ENCODE measurements around the gene TTR. TPM values are rescaled to one million over a fixed set of nuclear protein-coding genes. Genes with fewer than 3 reads are reported as not detected.

The TTR gene
- total and polyA plus RNA-seq, 2 of the 13 experiments (the other 11 are each of a cell fraction or from before 2014, with no cell fraction given) = 91.3 to 496 TPM

GRCh38 chr18:31585991-31586390 lies 5.7 kb upstream of the TTR start (continued):
- TF ChIP-seq ZNF75D (CRISPR knock-in tag; IDR thresholded peaks at IDR 0.05; ENCODE audit: borderline replicate concordance) = no peak
- TF ChIP-seq CEBPB (IDR thresholded peaks at IDR 0.05; ENCODE audit: borderline replicate concordance, low read depth, low read length) = no peak
- TF ChIP-seq FOXK2 (IDR thresholded peaks at IDR 0.05) = no peak
- no peak for TF ChIP-seq GPN1 (CRISPR knock-in tag; IDR thresholded peaks at IDR 0.05; ENCODE audit: borderline replicate concordance)
- TF ChIP-seq ATF6 (CRISPR knock-in tag; conservative IDR thresholded peaks at IDR 0.05) = no peak
- TF ChIP-seq, protein P1, sequence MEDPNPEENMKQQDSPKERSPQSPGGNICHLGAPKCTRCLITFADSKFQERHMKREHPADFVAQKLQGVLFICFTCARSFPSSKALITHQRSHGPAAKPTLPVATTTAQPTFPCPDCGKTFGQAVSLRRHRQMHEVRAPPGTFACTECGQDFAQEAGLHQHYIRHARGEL (CRISPR knock-in tag; IDR thresholded peaks at IDR 0.05) = no peak
- TF ChIP-seq RFXAP (CRISPR knock-in tag; IDR thresholded peaks at IDR 0.05; ENCODE audit: borderline replicate concordance) = no peak
- no peak for TF ChIP-seq ONECUT2 (CRISPR knock-in tag; IDR thresholded peaks at IDR 0.05)
- no peak for TF ChIP-seq CEBPG (CRISPR knock-in tag; IDR thresholded peaks at IDR 0.05)

- H3K9ac ChIP-seq (ENCODE audit: insufficient read depth, low read depth, low read length) = no peak overlapping the region; the same call in 1 of the 2 replicates
- H3K9me3 ChIP-seq (ENCODE audit: low read length) = no peaks in the 10 kb centered on the region
- no peaks in the 10 kb centered on the region for H3K27me3 ChIP-seq (ENCODE audit: control insufficient read depth in 1 of 2, insufficient read depth in 2 of 2, low read length in 2 of 2)
- in situ Hi-C loops (cut with HindIII; ENCODE audit: extremely low pct_ligation_motif_present, low pct_unique_long_range_greater_than_20kb) (no loop called here), intact Hi-C loops (cut with micrococcal nuclease; ENCODE audit: unreplicated experiment) (loop anchor here (10.0 kb wide), 1 partner anchor 508 kb away; the partner anchor contains the start of gene RNF138)
- H3K4me1 ChIP-seq (ENCODE audit: insufficient read depth, low read length) = peaks cover 92% of the 10 kb centered on the region
- no peaks in the 10 kb centered on the region for H4K20me1 ChIP-seq (ENCODE audit: insufficient read depth, low read length)
- ChIA-PET CTCF (ENCODE audit: low intra/inter-chr PET ratio, low total read pairs) (no interaction called here), POLR2A (interaction anchor here (1.5 to 2.4 kb wide), 2 partner anchors 10 kb away, joined by 10 to 15 read pairs; no protein-coding TSS in a partner anchor)
- BruUV-seq (replicated peaks) = no TSS peak
- ATAC-seq (peak; percentile 23; the same call in 1 of the 3 replicates), DNase-seq (ENCODE audit: low spot score) (peak; percentile 57), FAIRE-seq (no peak)
- no peak overlapping the region for H3K4me3 ChIP-seq (replicated peaks in 1 of 3; ENCODE audit: insufficient read depth in 1 of 3, low read depth in 2 of 3, low read length in 3 of 3)
- no peaks in the 10 kb centered on the region for H3K79me2 ChIP-seq (ENCODE audit: insufficient read depth, low read length)
- H2AFZ ChIP-seq (ENCODE audit: low read length) = no peak overlapping the region
- WGBS (ENCODE audit: low lambda C conversion rate) = 8% methylated on average over 5 of the region's 5 CpGs
- H3K27ac ChIP-seq (ENCODE audit: extremely low read length, insufficient read depth, low read length) = no peak overlapping the region
- peak overlapping the region; percentile 78 for H3K4me2 ChIP-seq (ENCODE audit: low read depth, low read length)
- no peaks in the 10 kb centered on the region for H3K36me3 ChIP-seq (replicated peaks in 1 of 2; ENCODE audit: control insufficient read depth in 1 of 2, insufficient read depth in 2 of 2, low read length in 2 of 2)
- TF ChIP-seq ATF2 (CRISPR knock-in tag; IDR thresholded peaks at IDR 0.05) = no peak
- TF ChIP-seq MATR3 (CRISPR knock-in tag; IDR thresholded peaks at IDR 0.05) = no peak
- TF ChIP-seq THAP8 (CRISPR knock-in tag; IDR thresholded peaks at IDR 0.05; ENCODE audit: borderline replicate concordance) = no peak
- TF ChIP-seq ZNF879 (CRISPR knock-in tag; IDR thresholded peaks at IDR 0.05) = no peak
- TF ChIP-seq ZNF280B (CRISPR knock-in tag; IDR thresholded peaks at IDR 0.05; ENCODE audit: borderline replicate concordance) = no peak
- no peak for TF ChIP-seq ZNF557 (CRISPR knock-in tag; IDR thresholded peaks at IDR 0.05)
- TF ChIP-seq SRSF1 (optimal IDR thresholded peaks at IDR 0.05; ENCODE audit: low read depth, low read length) = no peak
These were observed 5.1 kb upstream of the TTR start for GRCh38 chr18:31586616-31587015.

Data from HepG2 (cell line).